GM19239 (cell line): ENCODE results near the gene EPB41L2.
"Not testable (repeated sequence)": the region's sequence is repeated elsewhere in the genome, so short reads cannot be mapped to it uniquely, and the experiment has no call there.

ENCODE experiments used
- DNase-seq: peaks from one replicate; pipeline ENCODE4 v3.0.0; 2011; ENCODE audit warnings: low spot score; ENCODE audit not compliant: insufficient read length
- FAIRE-seq: peaks from 2 replicates; lab custom pipeline; 2011; peaks lifted over from hg19 to GRCh38; lab: Jason Lieb, UNC

The EPB41L2 gene

GRCh38 chr6:130964289-130964688 is 98.8 kb downstream of the EPB41L2 start:
- DNase-seq (no peak), FAIRE-seq (peak; percentile 45)

- no peak for FAIRE-seq
- DNase-seq, result no peak
Measured at GRCh38 chr6:130962966-130963365, 100.1 kb downstream of the EPB41L2 start.

- FAIRE-seq (peak; percentile 33), DNase-seq (no peak)
Measured at GRCh38 chr6:130961148-130961547, 101.9 kb downstream of the EPB41L2 start.

- peak; percentile 21 for FAIRE-seq
- no peak for DNase-seq
Measured at GRCh38 chr6:130959951-130960350, 103.1 kb downstream of the EPB41L2 start.

GRCh38 chr6:130958468-130958867 is 104.6 kb downstream of the EPB41L2 start:
- no peak for FAIRE-seq

GRCh38 chr6:130955755-130956154 is 107.3 kb downstream of the EPB41L2 start:
- FAIRE-seq (peak; percentile 28), DNase-seq (no peak)

More at GRCh38 chr6:130958468-130958867, 104.6 kb downstream of the EPB41L2 start:
- no peak for DNase-seq

GRCh38 chr6:130949553-130949952 is 113.5 kb downstream of the EPB41L2 start:
- no peak for FAIRE-seq
- no peak for DNase-seq

- DNase-seq (no peak), FAIRE-seq (peak; percentile 64)
Measured at GRCh38 chr6:130947464-130947863, 115.6 kb downstream of the EPB41L2 start.

GRCh38 chr6:130946076-130946475 is 117.0 kb downstream of the EPB41L2 start:
- FAIRE-seq (no peak), DNase-seq (no peak)

- DNase-seq, result no peak
- FAIRE-seq, result peak; percentile 70
Measured at GRCh38 chr6:130945401-130945919, 117.6 kb downstream of the EPB41L2 start.

GRCh38 chr6:130944486-130944885 is 118.6 kb downstream of the EPB41L2 start:
- DNase-seq, result no peak
- no peak for FAIRE-seq

- no peak for DNase-seq
Measured at GRCh38 chr6:130943738-130944137, 119.3 kb downstream of the EPB41L2 start.

GRCh38 chr6:130942752-130943151 is 120.3 kb downstream of the EPB41L2 start:
- not testable (repeated sequence) for FAIRE-seq, DNase-seq

More at GRCh38 chr6:130943738-130944137, 119.3 kb downstream of the EPB41L2 start:
- FAIRE-seq, result no peak

- no peak for FAIRE-seq
- DNase-seq, result no peak
Measured at GRCh38 chr6:130937942-130938604, 125.0 kb downstream of the EPB41L2 start.

- DNase-seq, result no peak
- no peak for FAIRE-seq
Measured at GRCh38 chr6:130936933-130937332, 126.1 kb downstream of the EPB41L2 start.

- no peak for FAIRE-seq
- DNase-seq, result no peak
Measured at GRCh38 chr6:130935978-130936377, 127.1 kb downstream of the EPB41L2 start.

GRCh38 chr6:130934848-130935585 is 128.0 kb downstream of the EPB41L2 start:
- DNase-seq, result no peak

GRCh38 chr6:130933712-130934200 is 129.3 kb downstream of the EPB41L2 start:
- DNase-seq (no peak), FAIRE-seq (no peak)

More at GRCh38 chr6:130934848-130935585, 128.0 kb downstream of the EPB41L2 start:
- no peak for FAIRE-seq

GRCh38 chr6:130932921-130933320 is 130.1 kb downstream of the EPB41L2 start:
- FAIRE-seq, result no peak
- DNase-seq, result no peak

GRCh38 chr6:130932438-130932837 is 130.6 kb downstream of the EPB41L2 start:
- peak; percentile 62 for FAIRE-seq

GRCh38 chr6:130931683-130932082 is 131.4 kb downstream of the EPB41L2 start:
- no peak for FAIRE-seq
- DNase-seq, result no peak

More at GRCh38 chr6:130932438-130932837, 130.6 kb downstream of the EPB41L2 start:
- no peak for DNase-seq
